ENCODE data around the gene KRTAP10-2.
"Not testable (repeated sequence)": the region's sequence is repeated elsewhere in the genome, so short reads cannot be mapped to it uniquely, and the experiment has no call there.

Gene KRTAP10-2

DNA sequence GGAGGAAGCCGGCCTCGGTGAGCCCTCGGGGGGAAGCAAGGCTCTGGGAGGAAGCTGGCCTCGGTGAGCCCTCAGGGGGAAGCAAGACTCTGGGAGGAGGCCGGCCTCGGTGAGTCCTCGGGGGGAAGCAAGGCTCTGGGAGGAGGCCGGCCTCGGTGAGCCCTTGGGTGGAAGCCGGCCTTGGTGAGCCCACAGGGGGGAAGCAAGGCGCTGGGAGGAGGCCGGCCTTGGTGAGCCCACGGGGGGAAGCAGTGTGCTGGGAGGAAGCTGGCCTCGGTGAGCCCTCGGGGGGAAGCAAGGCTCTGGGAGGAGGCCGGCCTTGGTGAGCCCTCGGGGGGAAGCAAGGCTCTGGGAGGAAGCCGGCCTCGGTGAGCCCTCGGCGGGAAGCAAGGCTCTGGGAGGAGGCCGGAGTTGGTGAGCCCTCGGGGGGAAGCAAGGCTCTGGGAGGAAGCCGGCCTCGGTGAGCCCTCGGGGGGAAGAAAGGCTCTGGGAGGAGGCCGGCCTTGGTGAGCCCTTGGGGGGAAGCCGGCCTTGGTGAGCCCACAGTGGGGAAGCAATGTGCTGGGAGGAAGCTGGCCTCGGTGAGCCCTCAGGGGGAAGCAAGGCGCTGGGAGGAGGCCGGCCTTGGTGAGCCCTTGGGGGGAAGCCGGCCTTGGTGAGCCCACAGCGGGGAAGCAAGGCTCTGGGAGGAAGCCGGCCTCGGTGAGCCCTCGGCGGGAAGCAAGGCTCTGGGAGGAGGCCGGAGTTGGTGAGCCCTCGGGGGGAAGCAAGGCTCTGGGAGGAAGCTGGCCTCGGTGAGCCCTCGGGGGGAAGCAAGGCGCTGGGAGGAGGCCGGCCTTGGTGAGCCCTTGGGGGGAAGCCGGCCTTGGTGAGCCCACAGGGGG is 48.1 kb downstream of the KRTAP10-2 start:
- not testable (repeated sequence) for FAIRE-seq; DNase-seq (ENCODE audit: low spot score)

DNA sequence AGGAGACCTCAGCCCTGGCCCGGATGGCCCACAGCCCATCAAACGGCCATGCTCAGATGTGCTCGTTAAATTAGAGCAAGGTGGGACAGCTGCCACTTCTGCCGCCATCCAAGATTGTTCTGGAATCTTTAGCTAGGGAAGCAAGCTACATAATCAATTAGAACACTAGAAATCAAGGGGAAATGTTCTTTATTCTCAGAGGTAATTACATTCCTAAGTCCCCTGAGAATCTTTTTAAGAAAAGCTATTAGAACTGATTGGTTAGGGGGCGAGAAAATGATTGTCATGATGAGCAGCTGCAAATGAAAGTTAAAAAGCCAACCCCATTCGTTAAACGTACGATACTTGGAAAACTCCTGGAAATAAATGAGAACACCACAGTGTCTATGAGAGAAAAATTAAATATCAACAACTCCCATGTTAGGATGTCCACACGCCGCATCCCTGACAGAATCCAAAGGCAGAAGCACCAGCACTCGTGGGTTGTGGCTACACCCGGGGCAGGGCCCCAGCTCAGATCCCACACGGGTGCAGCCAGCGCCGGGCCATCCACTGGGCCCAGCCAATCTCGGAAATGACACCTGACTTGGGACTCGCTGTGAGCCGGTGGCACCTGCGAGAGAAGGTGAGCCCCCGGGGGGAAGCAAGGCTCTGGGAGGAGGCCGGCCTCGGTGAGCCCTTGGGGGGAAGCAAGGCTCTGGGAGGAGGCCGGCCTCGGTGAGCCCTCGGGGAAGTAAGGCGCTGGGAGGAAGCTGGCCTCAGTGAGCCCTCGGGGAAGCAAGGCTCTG is 48.9 kb downstream of the KRTAP10-2 start:
- DNase-seq (ENCODE audit: low spot score) (no peak), FAIRE-seq (no peak)

Data from RCC 7860 (cell line).